ENCODE data around the gene KIF19.

The KIF19 gene

GRCh38 chr17:74304184-74304583 lies 21.8 kb upstream of the KIF19 start:
- DNase-seq: no peak

DNA sequence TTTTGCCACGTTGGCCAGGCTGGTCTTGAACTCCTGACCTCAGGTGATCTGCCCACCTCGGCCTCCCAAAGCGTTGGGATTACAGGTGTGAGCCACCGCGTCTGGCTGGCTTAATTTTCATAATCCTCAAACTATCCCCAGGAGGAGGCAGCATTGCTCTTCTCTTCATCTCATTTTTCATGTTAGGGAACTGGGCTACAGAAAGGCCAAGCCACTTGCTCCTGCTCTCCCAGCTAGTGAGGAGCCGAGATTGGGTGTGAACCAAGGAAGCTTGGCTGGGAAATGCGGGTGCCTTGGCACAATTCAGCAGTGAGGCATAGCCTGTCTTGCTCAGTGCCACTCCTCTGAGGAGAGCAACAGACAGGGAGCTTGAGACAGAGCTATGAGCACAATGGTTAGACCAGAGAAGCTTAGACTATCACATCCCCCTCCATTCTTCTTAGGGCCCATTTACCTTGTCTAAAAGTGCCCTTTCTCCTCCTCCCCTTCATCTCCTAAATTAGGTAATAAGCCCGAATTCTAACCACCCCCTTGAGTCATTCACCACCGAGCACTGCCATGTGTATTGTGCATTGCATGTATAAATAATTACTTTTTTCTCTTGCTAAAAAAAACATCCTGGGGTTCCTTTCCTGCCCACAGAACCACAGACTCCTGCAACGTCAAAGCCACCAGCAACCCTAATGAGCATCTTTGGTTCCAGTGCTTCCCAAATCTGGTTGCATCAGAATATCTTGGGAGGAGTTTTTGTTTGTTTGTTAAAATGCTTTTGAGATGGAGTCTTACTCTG lies 20.0 kb upstream of the KIF19 start:
- no peak for DNase-seq

- DNase-seq: no peak
Observed at GRCh38 chr17:74307984-74308773, 17.8 kb upstream of the KIF19 start.

DNA sequence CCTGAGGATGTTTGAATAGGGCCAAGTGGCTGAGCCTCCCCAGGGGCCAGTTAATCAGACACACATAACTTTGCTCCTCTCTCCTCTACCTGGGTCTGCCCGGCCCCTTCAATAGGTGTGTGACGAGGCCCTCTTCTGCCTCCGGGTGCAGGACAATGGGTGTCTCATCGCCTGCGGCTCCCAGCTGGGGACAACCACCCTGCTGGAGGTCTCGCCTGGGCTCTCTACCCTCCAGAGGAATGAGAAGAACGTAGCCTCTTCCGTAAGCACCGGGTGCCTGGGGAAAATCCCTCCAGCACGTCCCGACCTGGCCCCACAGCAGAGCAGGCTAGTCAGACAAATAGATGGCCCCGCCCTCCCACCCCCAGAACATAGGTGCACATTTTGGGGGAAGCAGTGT lies 16.1 kb upstream of the KIF19 start:
- DNase-seq: no peak

GRCh38 chr17:74314877-74315276 lies 11.1 kb upstream of the KIF19 start:
- no peak for DNase-seq

DNA sequence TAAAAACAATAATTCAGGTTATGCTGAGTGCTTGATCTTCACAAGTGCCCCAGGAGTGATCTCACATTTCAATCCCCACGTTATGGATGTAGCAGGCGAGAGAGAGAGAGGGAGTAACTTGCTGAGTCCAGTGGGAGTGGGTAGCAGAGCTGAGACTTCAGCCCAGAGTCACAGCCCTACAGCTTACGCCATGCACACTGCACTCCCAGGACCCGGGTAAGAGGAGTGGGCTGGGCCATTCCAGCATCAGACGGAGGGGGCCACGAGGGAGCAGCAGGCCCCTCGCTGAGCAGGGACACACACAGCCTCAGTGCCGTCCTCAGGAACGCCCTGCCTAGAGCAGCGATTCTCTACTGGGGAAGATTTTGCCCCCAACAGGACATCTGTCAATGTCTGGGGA lies 9.8 kb upstream of the KIF19 start:
- no peak for DNase-seq

DNA sequence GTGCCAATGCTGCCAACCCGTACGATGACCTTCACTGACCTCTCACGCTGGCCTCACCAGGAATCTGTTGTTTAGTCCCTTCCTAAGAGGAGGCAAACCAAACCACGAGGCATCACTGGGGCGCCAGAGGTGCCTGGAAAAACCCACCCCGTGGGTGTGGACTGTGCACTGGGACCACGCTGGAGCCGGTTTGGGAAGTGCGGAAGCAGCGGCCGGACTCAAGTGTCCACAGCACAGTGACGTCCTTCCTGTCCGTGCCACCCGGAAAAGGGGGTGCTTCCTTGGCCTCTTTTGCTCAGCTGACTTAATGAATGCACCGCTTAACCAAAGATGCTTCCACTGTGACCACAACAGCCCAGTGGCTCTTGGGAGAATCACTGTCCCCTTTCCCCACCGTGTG lies 9.0 kb upstream of the KIF19 start:
- no peak for DNase-seq

GRCh38 chr17:74318391-74318790 lies 7.6 kb upstream of the KIF19 start:
- no peak for DNase-seq

GRCh38 chr17:74324521-74324920 lies 1.5 kb upstream of the KIF19 start:
- DNase-seq: no peak

GRCh38 chr17:74325376-74325742 lies 667 bp upstream of the KIF19 start:
- no peak for DNase-seq

- DNase-seq: no peak
Observed at GRCh38 chr17:74326506-74326905, 480 bp downstream of the KIF19 start.

DNA sequence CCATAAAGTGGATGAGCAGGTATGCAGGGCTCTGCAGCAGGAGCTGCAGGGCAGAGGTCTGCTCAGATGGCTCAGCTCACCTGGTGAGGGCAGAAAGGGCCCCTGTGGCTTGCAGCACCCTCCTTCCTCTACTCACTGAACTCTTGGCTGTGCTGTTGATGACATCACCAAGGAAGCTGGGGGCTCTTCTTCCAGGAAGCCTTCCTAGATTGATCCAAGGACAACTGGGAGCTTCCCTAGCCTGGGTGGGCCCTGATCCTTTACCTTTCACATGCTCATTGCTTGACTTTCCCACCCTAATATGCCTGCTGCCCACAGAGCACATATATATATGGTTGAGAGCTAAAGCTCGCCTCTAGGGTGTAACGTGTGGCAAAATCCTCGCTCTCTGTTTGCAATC lies 2.5 kb downstream of the KIF19 start:
- DNase-seq: no peak

GRCh38 chr17:74329378-74329777 lies 3.4 kb downstream of the KIF19 start:
- DNase-seq: no peak

DNA sequence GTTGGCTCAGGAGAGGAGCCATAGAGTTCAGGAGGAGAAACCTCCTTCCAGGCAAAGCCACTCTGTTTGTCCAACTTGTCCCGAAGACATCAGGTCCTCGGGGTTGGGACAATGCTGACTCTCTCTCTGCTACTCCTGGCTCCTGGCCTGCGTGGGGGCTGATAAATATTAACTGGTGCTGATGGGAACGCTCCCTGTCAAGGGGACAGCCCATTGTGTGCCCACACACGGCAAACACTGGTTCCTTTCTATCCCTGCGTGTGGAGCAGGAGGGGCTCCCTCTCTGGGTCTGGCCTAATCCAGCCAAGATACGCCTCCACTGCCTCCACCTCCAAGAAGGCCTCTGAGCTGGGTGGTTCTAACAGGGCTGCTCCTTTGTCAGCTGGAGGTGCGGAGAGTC lies 4.4 kb downstream of the KIF19 start:
- no peak for DNase-seq

DNA sequence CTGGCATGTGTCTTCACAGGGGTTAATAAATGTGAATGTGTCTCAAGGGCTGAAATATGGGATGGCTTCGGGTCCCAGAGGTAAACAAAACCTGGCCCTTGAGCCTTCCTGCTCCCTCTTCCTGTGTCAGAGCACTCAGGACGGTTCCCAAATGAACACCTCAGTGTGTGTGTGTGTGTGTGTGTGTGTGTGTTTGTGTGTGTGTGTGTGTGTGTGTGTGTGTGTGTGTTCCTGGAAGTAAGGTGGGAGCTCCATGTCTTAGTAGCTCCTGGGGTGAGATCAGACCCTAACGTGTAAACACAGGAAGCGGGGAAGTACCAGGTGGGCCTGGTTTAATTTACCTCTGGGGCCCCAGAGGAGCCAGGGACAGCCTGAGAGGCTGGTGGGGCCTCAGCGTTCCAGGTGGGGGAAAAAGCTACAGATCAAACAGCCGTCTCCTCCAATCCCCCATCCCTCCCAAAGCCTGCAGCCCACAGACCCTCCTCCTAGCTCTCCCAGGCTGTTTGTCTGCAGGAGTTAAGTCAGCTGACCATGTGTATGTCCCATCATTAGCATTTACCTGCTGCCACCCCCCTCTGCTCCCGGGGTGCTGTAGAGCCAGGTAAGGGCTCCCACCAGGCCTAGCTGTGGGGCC lies 6.1 kb downstream of the KIF19 start:
- DNase-seq: no peak

DNA sequence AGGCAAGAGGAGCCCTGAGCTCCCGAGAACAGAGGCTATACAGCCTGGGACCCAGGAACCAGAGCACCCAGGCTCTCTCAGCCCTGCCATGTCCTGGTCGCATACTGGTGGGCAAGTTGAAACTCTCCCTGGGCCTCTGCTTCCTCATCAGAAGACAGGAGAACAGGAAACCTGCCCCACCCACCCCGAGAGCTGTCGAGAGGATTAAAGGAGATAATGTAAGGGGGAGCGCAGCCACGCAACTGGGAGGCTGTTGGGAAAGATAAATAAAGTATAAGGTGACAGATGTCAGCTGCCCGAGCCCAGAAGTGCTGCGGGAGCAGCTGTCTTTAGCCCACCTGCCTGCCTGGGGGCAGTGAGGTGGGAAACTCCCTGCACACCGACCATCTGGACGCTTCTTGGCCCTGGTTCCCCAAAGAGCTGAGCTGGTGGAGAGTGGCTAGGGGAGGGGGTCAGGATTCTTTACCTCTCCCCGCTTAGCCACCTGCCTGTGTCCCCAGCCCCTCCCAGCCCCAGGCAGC lies 6.8 kb downstream of the KIF19 start:
- no peak for DNase-seq

DNA sequence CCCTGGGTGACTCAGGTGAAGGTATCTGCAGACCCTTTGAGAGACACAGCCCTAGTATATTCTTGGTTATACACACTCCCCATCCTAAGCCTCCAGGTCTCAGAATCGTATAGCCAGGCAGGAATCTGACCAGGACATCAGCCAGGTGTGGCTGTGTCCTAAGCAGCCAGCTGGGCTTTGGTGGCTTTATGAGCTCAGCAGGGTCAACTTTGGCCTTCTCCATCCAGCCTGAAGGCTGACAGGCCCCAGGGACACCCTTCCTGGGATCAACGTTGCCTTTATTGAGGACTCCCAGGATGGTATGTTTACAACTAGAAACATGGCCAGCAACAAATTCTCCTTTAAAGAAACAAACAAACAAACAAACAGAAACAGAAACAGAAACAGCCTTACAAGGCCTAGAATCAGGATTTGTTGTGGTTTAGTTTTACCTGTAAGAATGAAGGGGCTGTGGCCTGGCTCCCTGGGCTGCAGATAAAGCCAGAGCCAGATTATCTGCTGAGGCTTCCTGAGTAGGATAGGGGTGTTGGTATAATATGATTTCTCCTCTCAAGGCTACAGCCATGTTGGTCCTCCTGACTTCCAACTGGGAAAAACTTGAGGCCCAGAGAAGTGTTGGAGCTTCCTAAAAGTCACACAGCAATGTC lies 8.5 kb downstream of the KIF19 start:
- DNase-seq: no peak

GRCh38 chr17:74335529-74336062 lies 9.6 kb downstream of the KIF19 start:
- DNase-seq: no peak

GRCh38 chr17:74336307-74336706 lies 10.3 kb downstream of the KIF19 start:
- no peak for DNase-seq

DNA sequence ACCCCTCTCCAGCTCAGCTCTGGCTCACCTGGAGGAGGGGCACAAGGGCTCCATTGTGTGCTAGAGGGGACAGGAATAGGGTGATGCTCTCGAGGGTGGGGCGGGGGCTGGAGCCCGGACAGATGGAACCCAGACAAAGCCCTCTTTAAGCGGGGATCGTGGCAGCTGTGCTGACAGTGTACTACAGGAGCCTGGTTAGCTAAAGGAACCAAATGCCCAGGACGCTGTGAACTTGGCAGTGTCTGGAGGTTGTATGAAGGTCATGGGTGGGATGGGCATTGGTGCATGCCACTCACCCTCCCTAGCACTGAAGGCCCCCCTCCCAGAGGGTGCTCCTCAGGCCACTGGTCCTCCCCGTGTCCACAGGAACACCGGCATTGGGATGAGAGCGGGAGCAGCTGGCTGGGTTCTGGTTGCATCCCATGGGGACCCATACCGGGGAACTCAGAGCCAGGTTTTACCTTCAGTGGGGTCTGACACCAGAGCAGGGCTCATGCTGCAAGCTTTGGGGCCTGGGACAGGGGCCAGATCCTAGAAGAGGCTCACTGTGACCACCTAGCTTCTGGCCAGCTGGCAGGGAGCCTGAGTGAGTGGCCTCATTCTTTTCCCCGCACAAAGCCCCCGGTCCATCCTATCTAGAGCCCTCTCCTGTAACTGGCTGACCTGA lies 11.9 kb downstream of the KIF19 start:
- no peak for DNase-seq

DNA sequence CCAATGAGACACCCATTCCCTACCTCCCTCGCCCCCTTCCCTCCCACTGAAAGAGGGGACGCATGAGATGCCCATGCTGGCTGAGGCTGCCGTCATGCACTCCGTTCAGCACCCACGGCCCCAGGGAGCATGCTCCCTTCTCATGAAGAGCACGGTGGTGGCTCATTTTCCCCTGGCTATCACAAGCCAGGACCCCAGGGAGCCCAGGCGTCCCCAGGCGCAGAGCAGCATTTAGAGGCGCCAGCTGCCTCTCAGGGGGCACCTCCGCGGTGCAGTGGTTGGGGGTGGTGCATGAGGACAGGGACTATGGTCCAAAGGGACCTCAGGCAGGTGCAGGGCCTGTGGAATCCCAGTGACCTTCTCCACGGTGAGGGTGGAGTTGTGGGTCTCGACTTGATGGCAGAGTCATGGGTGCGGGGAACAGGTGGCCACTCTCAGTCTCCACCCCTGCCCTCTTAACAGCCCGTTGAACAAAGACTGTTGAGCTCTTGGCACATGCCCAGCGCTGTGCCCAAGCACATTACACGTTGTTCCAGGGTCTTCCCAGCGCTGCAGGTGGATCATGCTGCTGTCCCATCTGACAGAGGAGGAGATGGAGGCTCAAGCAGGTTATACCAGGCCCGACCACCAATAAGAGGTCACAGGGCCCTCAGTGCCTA lies 13.6 kb downstream of the KIF19 start:
- DNase-seq: no peak

- no peak for DNase-seq
Observed at GRCh38 chr17:74340470-74341023, 14.5 kb downstream of the KIF19 start.
